IMR-90 (cell line): Measurements from ENCODE around the gene MRTO4. TPM values are rescaled to one million over a fixed set of nuclear protein-coding genes. Genes with fewer than 3 reads are reported as not detected.

Experiments used
- ATAC-seq: fragments of 200-7000 bp; cut with Tn5 transposase; 2 replicates; pipeline ENCODE4 v1.9.1; 2020; ENCODE audit warnings: low read depth, mild to moderate bottlenecking, moderate library complexity
- BruUV-seq: library from RNA; stranded (reverse); fragments of 400-500 nt; replicated peaks from 2 replicates; lab custom pipeline; 2021; lab: Mats Ljungman, UMichigan
- CTCF ChIA-PET: fragments of 300-600 bp; formaldehyde crosslinking; extraction: SDS; loops from one replicate; lab custom pipeline; 2021; ENCODE audit warnings: antibody characterized with exemption; lab: Yijun Ruan, JAX
- POLR2A ChIA-PET: fragments of 300-600 bp; sonication (Branson Sonifier 250); formaldehyde crosslinking; loops from one replicate; lab custom pipeline; 2022; ENCODE audit warnings: antibody characterized with exemption; ENCODE audit not compliant: unreplicated experiment; lab: Charles Lee
- DNase-seq: peaks from one replicate; pipeline ENCODE4 v3.0.0; 2013
- H2AFZ ChIP-seq: replicated peaks from 2 replicates; pipeline ENCODE3; 2013; ENCODE audit warnings: low read length, mild to moderate bottlenecking; ENCODE audit not compliant: poor library complexity
- H2AK5ac ChIP-seq: 2 replicates; pipeline ENCODE4 v1.6.1; 2013; ENCODE audit warnings: low read depth, low read length, inconsistent platforms
- H2AK9ac ChIP-seq: replicated peaks from 2 replicates; pipeline ENCODE3; 2013; ENCODE audit warnings: mild to moderate bottlenecking, low read depth, low read length, moderate library complexity; ENCODE audit not compliant: poor library complexity
- H2BK120ac ChIP-seq: 2 replicates; pipeline ENCODE4 v1.6.1; 2013; ENCODE audit warnings: low read depth, low read length, inconsistent platforms
- H2BK15ac ChIP-seq: 3 replicates; pipeline ENCODE4 v1.6.1; 2013; ENCODE audit warnings: low read depth, low read length, inconsistent platforms
- H2BK20ac ChIP-seq: 2 replicates; pipeline ENCODE4 v1.6.1; 2013; ENCODE audit warnings: low read depth, mild to moderate bottlenecking, inconsistent platforms, low read length, moderate library complexity
- H2BK5ac ChIP-seq: 2 replicates; pipeline ENCODE4 v1.6.1; 2013; ENCODE audit warnings: mild to moderate bottlenecking, low read depth, low read length, inconsistent platforms; ENCODE audit not compliant: poor library complexity, severe bottlenecking
- H3K14ac ChIP-seq: replicated peaks from 2 replicates; pipeline ENCODE4 v1.6.1; 2013; ENCODE audit warnings: low read depth, low read length, inconsistent platforms
- H3K18ac ChIP-seq: 2 replicates; pipeline ENCODE4 v1.6.1; 2013; ENCODE audit warnings: low read depth, low read length, control low read depth
- H3K23ac ChIP-seq: 2 replicates; pipeline ENCODE4 v1.6.1; 2013; ENCODE audit warnings: low read depth, low read length, inconsistent platforms
- H3K27ac ChIP-seq: 2 replicates; pipeline ENCODE4 v1.5.1; 2013; ENCODE audit warnings: mild to moderate bottlenecking, control low read depth, low read length; ENCODE audit not compliant: insufficient read depth
- H3K27me3 ChIP-seq: 2 replicates; pipeline ENCODE4 v1.6.1; 2013; ENCODE audit warnings: low read length; ENCODE audit not compliant: control insufficient read depth, insufficient read depth
- H3K36me3 ChIP-seq: 2 replicates; pipeline ENCODE4 v1.6.1; 2013; ENCODE audit warnings: low read length, mixed read lengths; ENCODE audit not compliant: control insufficient read depth, insufficient read depth
- H3K4ac ChIP-seq: 2 replicates; pipeline ENCODE4 v1.6.1; 2013; ENCODE audit warnings: low read depth, low read length, inconsistent platforms
- H3K4me1 ChIP-seq: 2 replicates; pipeline ENCODE4 v1.6.1; 2013; ENCODE audit warnings: low read length, mixed read lengths; ENCODE audit not compliant: control insufficient read depth, insufficient read depth
- H3K4me2 ChIP-seq: 2 replicates; pipeline ENCODE4 v1.6.1; 2013; ENCODE audit warnings: low read depth, mild to moderate bottlenecking, control low read depth, low read length, moderate library complexity
- H3K4me3 ChIP-seq: 2 replicates; pipeline ENCODE4 v1.5.1; 2013; ENCODE audit warnings: low read depth, mild to moderate bottlenecking, control low read depth, low read length, moderate library complexity; ENCODE audit not compliant: insufficient read depth
- H3K56ac ChIP-seq: 2 replicates; pipeline ENCODE4 v1.6.1; 2013; ENCODE audit warnings: low read length, inconsistent platforms; ENCODE audit not compliant: insufficient read depth; ENCODE audit errors: extremely low read depth
- H3K79me1 ChIP-seq, 2 experiments: 2 replicates each; pipeline ENCODE4 v1.6.1; 2013; ENCODE audit warnings: low read length in 2 of 2, inconsistent platforms in 1 of 2, low read depth in 1 of 2
- H3K9ac ChIP-seq: 2 replicates; pipeline ENCODE4 v1.6.1; 2013; ENCODE audit warnings: low read depth, low read length, control low read depth
- H3K9me1 ChIP-seq: 2 replicates; pipeline ENCODE4 v1.6.1; 2013; ENCODE audit warnings: low read length, inconsistent platforms; ENCODE audit not compliant: insufficient read depth
- H3K9me3 ChIP-seq: 2 replicates; pipeline ENCODE4 v1.6.1; 2013; ENCODE audit warnings: low read length; ENCODE audit not compliant: control insufficient read depth, insufficient read depth
- H4K20me1 ChIP-seq: 2 replicates; pipeline ENCODE4 v1.6.1; 2013; ENCODE audit warnings: low read length, inconsistent platforms; ENCODE audit not compliant: insufficient read depth
- H4K5ac ChIP-seq: 2 replicates; pipeline ENCODE4 v1.6.1; 2013; ENCODE audit warnings: mild to moderate bottlenecking, low read depth, low read length, control low read depth
- H4K8ac ChIP-seq, 2 experiments: 2 replicates each; pipeline ENCODE4 v1.6.1; 2013; ENCODE audit warnings: low read depth in 2 of 2, low read length in 2 of 2, control low read depth in 1 of 2, inconsistent platforms in 1 of 2
- H4K91ac ChIP-seq: 2 replicates; pipeline ENCODE4 v1.6.1; 2013; ENCODE audit warnings: low read depth, low read length, inconsistent platforms; ENCODE audit not compliant: insufficient read depth
- BHLHE40 ChIP-seq: fragments of 150-350 bp; IDR thresholded peaks from 2 replicates; pipeline ENCODE4 v1.6.1; 2016; ENCODE audit warnings: mild to moderate bottlenecking, low read depth, low read length
- CEBPB ChIP-seq: IDR thresholded peaks from 2 replicates; pipeline ENCODE4 v1.6.1; 2012; ENCODE audit warnings: low read depth, low read length, improper control_type of control experiment
- CHD1 ChIP-seq: IDR thresholded peaks from 2 replicates; pipeline ENCODE4 v1.6.1; 2012; ENCODE audit warnings: low read depth, low read length, improper control_type of control experiment
- MAFK ChIP-seq: IDR thresholded peaks from 2 replicates; pipeline ENCODE4 v1.6.1; 2012; ENCODE audit warnings: low read depth, low read length, improper control_type of control experiment
- MAZ ChIP-seq: IDR thresholded peaks from 2 replicates; pipeline ENCODE4 v1.6.1; 2012; ENCODE audit warnings: low read depth, mild to moderate bottlenecking, low read length, improper control_type of control experiment, moderate library complexity, borderline replicate concordance
- MXI1 ChIP-seq: IDR thresholded peaks from 2 replicates; pipeline ENCODE4 v1.6.1; 2012; ENCODE audit warnings: low read depth, mild to moderate bottlenecking, low read length, moderate library complexity, borderline replicate concordance
- NFE2L2 ChIP-seq: fragments of 150-350 bp; IDR thresholded peaks from 2 replicates; pipeline ENCODE4 v1.6.1; 2016; ENCODE audit warnings: low read depth, mild to moderate bottlenecking, low read length
- RAD21 ChIP-seq: IDR thresholded peaks from 2 replicates; pipeline ENCODE4 v1.6.1; 2012; ENCODE audit warnings: low read length, improper control_type of control experiment
- RCOR1 ChIP-seq: IDR thresholded peaks from 2 replicates; pipeline ENCODE4 v1.6.1; 2012; ENCODE audit warnings: mild to moderate bottlenecking, low read length, improper control_type of control experiment; ENCODE audit not compliant: insufficient replicate concordance
- RFX5 ChIP-seq: IDR thresholded peaks from 2 replicates; pipeline ENCODE4 v1.8.0; 2012; ENCODE audit warnings: low read depth, mild to moderate bottlenecking, low read length, moderate library complexity
- SMC3 ChIP-seq: fragments of 150-350 bp; IDR thresholded peaks from 2 replicates; pipeline ENCODE4 v1.6.1; 2016; ENCODE audit warnings: low read depth, mild to moderate bottlenecking, antibody characterized with exemption, low read length, moderate library complexity
- WGBS, 2 experiments: methylation state at CpG; one replicate each; pipeline versions ENCODE4 v1.1.5 to v1.1.7; 2013; ENCODE audit warnings: missing lambda C conversion rate in 2 of 2; ENCODE audit not compliant: insufficient read length in 1 of 2; ENCODE audit errors: extremely low coverage in 2 of 2; 5-methylcytosine and 5-hydroxymethylcytosine counted together
- dilution Hi-C: fragments of 300-500 bp; cut with HindIII; formaldehyde crosslinking; loops from one replicate; pipeline ENCODE4 v1.14.3; 2018; ENCODE audit warnings: low sequenced_read_pairs; ENCODE audit not compliant: unreplicated experiment
- in situ Hi-C: fragments of 300-500 bp; cut with MboI; formaldehyde crosslinking; loops from 3 replicates; pipeline ENCODE4 v1.14.3; 2019; ENCODE audit warnings: low sequenced_read_pairs, inconsistent platforms, mixed read lengths
- intact Hi-C: fragments of 100-400 bp; cut with micrococcal nuclease; formaldehyde crosslinking; loops from 2 replicates; pipeline ENCODE4 v1.10.0; 2022
- polyA plus RNA-seq, 3 experiments: library from polyadenylated mRNA; depleted of rRNA; stranded (reverse); fragments of >200 nt; gene quantifications; 2 replicates each; pipeline ENCODE4 v1.2.3, GENCODE V29; 2012; ENCODE audit warnings: low replicate concordance in 1 of 3
- total RNA-seq: library from RNA; depleted of rRNA; stranded (reverse); fragments of >200 nt; gene quantifications from 2 replicates; pipeline ENCODE4 v1.2.3, GENCODE V29; 2012
- TF ChIP-seq, protein P1 (sequence below): fragments of 150-350 bp; IDR thresholded peaks from 2 replicates; pipeline ENCODE4 v1.6.1; 2016; ENCODE audit warnings: low read depth, mild to moderate bottlenecking, low read length, moderate library complexity, borderline replicate concordance

Gene MRTO4
- total and polyA plus RNA-seq, 2 of the 4 experiments (the other 2 are of a cell fraction), result 48.0 to 58.1 TPM

DNA sequence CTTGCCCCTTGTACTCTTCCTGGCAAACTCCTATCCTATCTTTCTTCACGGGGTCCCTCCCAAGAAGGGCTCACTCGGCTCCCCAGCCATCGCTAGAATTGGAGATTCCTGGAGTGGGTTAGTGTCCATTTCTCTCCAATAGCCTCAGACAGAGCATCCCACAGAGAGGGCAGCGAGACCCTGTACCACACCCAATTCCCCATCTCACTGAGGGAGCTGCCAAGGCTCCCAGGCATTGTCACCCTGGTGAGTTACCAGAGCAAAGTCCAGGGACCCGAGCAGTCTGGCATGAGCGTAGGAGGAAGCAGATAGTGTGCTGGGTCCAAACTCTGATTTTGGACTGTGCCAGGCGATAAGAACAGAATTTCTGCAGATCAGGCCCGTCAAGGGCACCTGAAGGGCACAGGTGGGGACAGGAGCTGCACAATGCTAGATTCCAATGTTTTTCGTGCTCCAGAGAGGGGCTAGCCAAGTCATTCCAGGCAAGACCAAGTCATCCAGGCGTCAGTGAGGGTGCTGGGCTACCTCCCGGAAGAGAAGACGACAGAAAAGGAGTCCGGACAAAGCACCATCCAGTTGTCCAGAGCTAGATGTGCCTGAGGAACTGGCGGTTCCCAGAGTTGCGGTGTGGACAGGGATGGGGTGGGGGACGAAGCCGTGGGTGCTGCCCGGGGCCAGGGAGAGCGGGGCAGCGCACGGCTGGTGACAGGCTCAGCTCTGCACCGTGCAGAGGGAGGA is 21.7 kb downstream of the MRTO4 start:
- no peaks in the 10 kb centered on the region for H3K36me3 ChIP-seq
- H3K23ac ChIP-seq, result no peak overlapping the region
- no peak overlapping the region for H2BK5ac ChIP-seq
- H3K4ac ChIP-seq, result no peak overlapping the region
- no peaks in the 10 kb centered on the region for H3K9me1 ChIP-seq
- H3K27ac ChIP-seq, result no peak overlapping the region
- no peaks in the 10 kb centered on the region for H4K20me1 ChIP-seq
- H3K4me2 ChIP-seq, result no peak overlapping the region
- no TSS peak for BruUV-seq
- no peak for TF ChIP-seq NFE2L2
- TF ChIP-seq CEBPB, result no peak
- TF ChIP-seq RFX5, result no peak
- no peak for TF ChIP-seq RCOR1
- TF ChIP-seq SMC3, result no peak
- TF ChIP-seq MAZ, result no peak
- TF ChIP-seq MAFK, result no peak
- no peak for TF ChIP-seq CHD1
- TF ChIP-seq, protein P1, sequence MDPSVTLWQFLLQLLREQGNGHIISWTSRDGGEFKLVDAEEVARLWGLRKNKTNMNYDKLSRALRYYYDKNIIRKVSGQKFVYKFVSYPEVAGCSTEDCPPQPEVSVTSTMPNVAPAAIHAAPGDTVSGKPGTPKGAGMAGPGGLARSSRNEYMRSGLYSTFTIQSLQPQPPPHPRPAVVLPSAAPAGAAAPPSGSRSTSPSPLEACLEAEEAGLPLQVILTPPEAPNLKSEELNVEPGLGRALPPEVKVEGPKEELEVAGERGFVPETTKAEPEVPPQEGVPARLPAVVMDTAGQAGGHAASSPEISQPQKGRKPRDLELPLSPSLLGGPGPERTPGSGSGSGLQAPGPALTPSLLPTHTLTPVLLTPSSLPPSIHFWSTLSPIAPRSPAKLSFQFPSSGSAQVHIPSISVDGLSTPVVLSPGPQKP, result no peak
- no peak for TF ChIP-seq RAD21
- no peak for TF ChIP-seq BHLHE40
- TF ChIP-seq MXI1, result no peak
- ATAC-seq (no peak), DNase-seq (no peak)
- ChIA-PET POLR2A (interaction anchor here (0.6 kb wide), 2 partner anchors 43 to 212 kb away, joined by 4 to 11 read pairs; partner anchors contain the start of gene CAPZB), CTCF (no interaction called here)
- 86% methylated on average over 14 of the region's 22 CpGs; no CpG with 5 or more reads in 1 of the 2 experiments for WGBS, 2 experiments
- H4K91ac ChIP-seq, result no peak overlapping the region
- H3K4me1 ChIP-seq, result no peaks in the 10 kb centered on the region
- in situ Hi-C loops, result no loop called here
- no peak overlapping the region for H2BK20ac ChIP-seq
- intact Hi-C loops, result no loop called here
- H3K14ac ChIP-seq, result no peak overlapping the region
- H3K18ac ChIP-seq, result no peak overlapping the region
- no peaks in the 10 kb centered on the region for H3K79me1 ChIP-seq
- H2BK120ac ChIP-seq, result no peak overlapping the region
- H3K56ac ChIP-seq, result no peak overlapping the region
- H3K27me3 ChIP-seq, result no peaks in the 10 kb centered on the region; the same call in 1 of the 2 replicates
- no peak overlapping the region for H4K8ac ChIP-seq
- H2AFZ ChIP-seq, result no peak overlapping the region
- dilution Hi-C loops, result no loop called here
- H2AK5ac ChIP-seq, result no peak overlapping the region
- H3K9ac ChIP-seq, result no peak overlapping the region
- H3K4me3 ChIP-seq, result no peak overlapping the region
- H2AK9ac ChIP-seq, result no peak overlapping the region
- no peak overlapping the region for H2BK15ac ChIP-seq
- H3K9me3 ChIP-seq, result no peaks in the 10 kb centered on the region; the same call in none of the 2 replicates
- H4K5ac ChIP-seq, result no peak overlapping the region
